Mucosa of rectum (tissue), 2 donors: ENCODE results near the gene QPCT.
A peak's percentile ranks its signal among the peaks of the same experiment; 100 is the strongest.
"Not testable (repeated sequence)": the region's sequence is repeated elsewhere in the genome, so short reads cannot be mapped to it uniquely, and the experiment has no call there.

Source experiments
- H3K27ac ChIP-seq, 2 donors: one replicate each; pipeline ENCODE4 v1.7.0; 2013; ENCODE audit warnings: inconsistent platforms in 2 of 2, low read depth in 2 of 2, low read length in 2 of 2
- H3K27me3 ChIP-seq, 2 donors: one replicate each; pipeline ENCODE4 v1.7.0; 2013; ENCODE audit warnings: low read length in 2 of 2; ENCODE audit not compliant: control insufficient read depth in 2 of 2, insufficient read depth in 2 of 2
- H3K36me3 ChIP-seq, 2 donors: one replicate each; pipeline ENCODE4 v1.7.0; 2013; ENCODE audit warnings: low read length in 2 of 2; ENCODE audit not compliant: control insufficient read depth in 2 of 2, insufficient read depth in 2 of 2
- H3K4me1 ChIP-seq, 2 donors: one replicate each; pipeline ENCODE4 v1.7.0; 2013; ENCODE audit warnings: low read length in 2 of 2, mild to moderate bottlenecking in 1 of 2; ENCODE audit not compliant: control insufficient read depth in 2 of 2, insufficient read depth in 2 of 2
- H3K4me3 ChIP-seq, 2 donors: one replicate each; pipeline ENCODE4 v1.7.0; 2013; ENCODE audit warnings: low read length in 2 of 2
- H3K9ac ChIP-seq, 2 donors: one replicate each; pipeline ENCODE4 v1.7.0; 2013; ENCODE audit warnings: low read length in 2 of 2, low read depth in 1 of 2, mild to moderate bottlenecking in 1 of 2
- H3K9me3 ChIP-seq, 2 donors: one replicate each; pipeline ENCODE4 v1.7.0; 2013; ENCODE audit warnings: low read length in 2 of 2; ENCODE audit not compliant: control insufficient read depth in 2 of 2
- donor health status: healthy.
- donor health status: Normal muscosa, but diverticular disease.

Gene QPCT

DNA sequence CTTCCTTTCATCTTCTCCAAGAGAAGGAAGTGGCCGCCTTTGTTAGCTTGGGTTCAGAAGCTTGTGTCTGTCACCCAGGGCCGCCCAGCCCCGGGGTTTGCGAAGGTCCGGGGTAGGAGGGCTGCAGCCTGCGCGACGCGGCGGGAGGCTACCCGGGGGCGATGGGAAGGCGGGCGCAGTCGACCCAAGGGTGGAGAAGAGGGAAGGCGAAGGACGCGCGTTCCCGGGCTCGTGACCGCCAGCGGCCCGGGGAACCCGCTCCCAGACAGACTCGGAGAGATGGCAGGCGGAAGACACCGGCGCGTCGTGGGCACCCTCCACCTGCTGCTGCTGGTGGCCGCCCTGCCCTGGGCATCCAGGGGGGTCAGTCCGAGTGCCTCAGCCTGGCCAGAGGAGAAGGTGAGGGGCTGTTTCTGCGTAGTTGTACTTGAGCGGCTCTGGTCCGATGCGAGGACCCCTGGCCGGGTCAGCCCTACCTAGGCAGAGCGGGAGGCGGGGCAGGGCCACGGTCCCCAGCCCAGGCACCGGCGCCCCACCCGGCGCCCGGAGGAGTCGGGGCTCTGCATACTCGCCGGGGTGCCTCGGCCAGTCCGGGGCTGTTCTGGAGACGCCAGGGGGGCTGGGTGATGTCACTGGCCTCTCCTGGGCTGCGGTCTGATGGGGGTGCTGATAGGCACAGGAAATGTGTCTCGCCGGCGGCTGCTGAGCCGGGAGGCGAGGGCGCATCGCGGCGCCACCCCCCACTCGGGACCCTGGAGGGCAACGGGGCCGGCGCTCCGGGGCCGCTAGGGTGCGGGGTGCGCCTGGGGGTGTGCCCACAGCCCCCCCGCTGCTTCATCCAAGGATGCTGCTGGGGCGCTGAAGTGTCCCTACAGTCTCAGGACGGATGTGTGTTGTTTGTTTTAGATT lies at the start of gene QPCT:
QPCT (plus strand) TSS at position 178 of the 909 bp plus-strand sequence; CDS start at position 280, 102 bp downstream.
- peaks cover 3 to 6% of the 10 kb centered on the region in 2 donors for H3K4me1 ChIP-seq
- H3K27ac ChIP-seq: peak within 1 kb of the TSS; percentile 16 to 53
- peak within 1 kb of the TSS; percentile 56 to 69 for H3K9ac ChIP-seq
- peak within 1 kb of the TSS; percentile 72 to 81 for H3K4me3 ChIP-seq
- H3K36me3 ChIP-seq: no peaks in the 10 kb centered on the region
- H3K9me3 ChIP-seq: no peaks in the 10 kb centered on the region
- H3K27me3 ChIP-seq: no peaks in the 10 kb centered on the region

DNA sequence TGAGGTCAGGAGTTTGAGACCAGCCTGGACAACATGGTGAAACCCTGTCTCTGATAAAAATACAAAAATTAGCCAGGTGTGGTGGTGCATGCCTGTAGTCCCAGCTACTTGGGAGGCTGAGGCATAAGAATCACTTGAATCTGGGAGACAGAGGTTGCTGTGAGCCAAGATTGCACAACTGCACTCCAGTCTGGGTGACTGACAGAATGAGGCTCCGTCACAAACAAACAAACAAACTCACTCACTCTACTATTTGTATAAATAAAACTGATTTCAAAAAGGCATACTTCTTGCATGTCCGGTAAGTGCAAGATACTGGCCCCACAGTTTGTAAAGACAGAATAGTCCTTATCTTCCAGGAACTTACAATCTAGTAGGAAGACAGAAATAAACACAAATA lies 49.6 kb upstream of the QPCT start:
- not testable (repeated sequence) for H3K27me3 ChIP-seq, H3K27ac ChIP-seq, H3K36me3 ChIP-seq, H3K4me1 ChIP-seq, H3K4me3 ChIP-seq, H3K9me3 ChIP-seq, H3K9ac ChIP-seq

GRCh38 chr2:37295469-37296073 lies 48.9 kb upstream of the QPCT start:
- H3K9ac ChIP-seq: no peak overlapping the region
- H3K4me1 ChIP-seq: no peaks in the 10 kb centered on the region
- H3K36me3 ChIP-seq: peaks cover 3 to 7% of the 10 kb centered on the region in 2 donors
- no peaks in the 10 kb centered on the region for H3K27me3 ChIP-seq
- no peak overlapping the region for H3K27ac ChIP-seq
- no peak overlapping the region for H3K4me3 ChIP-seq
- no peaks in the 10 kb centered on the region for H3K9me3 ChIP-seq

DNA sequence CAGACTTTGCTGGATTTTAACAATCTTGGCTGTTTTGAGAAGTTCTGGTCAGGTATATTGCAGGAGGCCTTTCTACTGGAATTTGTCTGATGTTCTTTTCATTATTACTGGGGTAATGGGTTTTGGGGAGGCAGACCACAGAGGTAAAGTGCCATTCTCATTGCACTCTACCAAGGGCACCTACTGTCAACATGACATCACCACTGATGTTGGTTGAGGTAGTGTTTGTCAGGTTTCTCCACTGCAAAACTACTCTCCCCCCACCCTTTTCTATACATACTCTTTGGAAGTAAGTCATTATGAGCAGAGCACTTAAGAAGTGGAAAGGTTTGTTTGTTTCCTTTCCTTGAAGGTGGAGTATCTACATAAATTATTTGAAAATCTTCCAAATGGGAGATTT lies 46.8 kb upstream of the QPCT start:
- no peaks in the 10 kb centered on the region for H3K4me1 ChIP-seq
- no peak overlapping the region for H3K27ac ChIP-seq
- H3K36me3 ChIP-seq: no peaks in the 10 kb centered on the region
- no peaks in the 10 kb centered on the region for H3K27me3 ChIP-seq
- no peak overlapping the region for H3K9ac ChIP-seq
- no peaks in the 10 kb centered on the region for H3K9me3 ChIP-seq
- no peak overlapping the region for H3K4me3 ChIP-seq

DNA sequence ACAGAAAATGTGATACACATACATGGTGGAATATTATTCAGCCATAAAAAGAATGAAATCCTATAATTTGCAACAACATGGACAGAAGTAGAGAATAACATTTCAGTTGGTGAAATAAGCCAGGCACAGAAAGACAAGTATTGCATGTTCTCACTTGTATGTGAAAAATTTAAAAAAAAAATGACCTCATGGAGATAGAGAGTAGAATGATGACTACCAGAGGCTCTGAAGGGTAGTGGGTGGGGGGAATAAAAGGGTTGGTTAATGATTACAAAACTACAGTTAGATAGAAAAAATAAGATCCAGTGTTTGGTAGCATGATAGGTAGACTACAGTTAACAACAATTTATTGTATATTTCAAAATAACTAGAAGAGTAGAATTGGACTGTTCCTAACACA lies 44.3 kb upstream of the QPCT start:
- no peaks in the 10 kb centered on the region for H3K27me3 ChIP-seq
- no peak overlapping the region for H3K9ac ChIP-seq
- H3K36me3 ChIP-seq: no peaks in the 10 kb centered on the region
- H3K4me1 ChIP-seq: peaks cover 3 to 4% of the 10 kb centered on the region in 2 donors
- H3K27ac ChIP-seq: no peak overlapping the region
- H3K9me3 ChIP-seq: no peaks in the 10 kb centered on the region
- no peak overlapping the region for H3K4me3 ChIP-seq

DNA sequence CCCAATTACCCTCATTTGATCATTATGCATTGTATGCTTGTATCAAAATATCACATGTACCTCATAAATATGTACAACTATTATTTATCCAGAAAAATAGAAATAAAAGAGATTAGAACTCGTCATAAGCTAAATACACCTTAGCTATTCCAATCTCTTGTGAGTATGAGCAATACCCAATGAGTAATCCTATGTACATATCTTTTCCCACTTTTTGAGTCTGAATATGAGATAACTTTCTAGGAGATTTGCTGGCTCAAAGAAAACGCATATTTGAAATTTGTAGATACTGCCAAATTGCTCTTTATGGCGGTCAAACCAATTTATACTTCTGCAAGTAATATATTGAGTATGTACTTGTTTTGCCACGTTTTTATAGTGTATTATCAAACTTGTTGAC lies 43.9 kb upstream of the QPCT start:
- Histone ChIP-seq H3K9me3 (no peaks in the 10 kb centered on the region), H3K4me3 (no peak overlapping the region), H3K36me3 (no peaks in the 10 kb centered on the region), H3K27me3 (no peaks in the 10 kb centered on the region), H3K9ac (no peak overlapping the region), H3K4me1 (peaks cover 6% of the 10 kb centered on the region in 2 donors), H3K27ac (no peak overlapping the region)

DNA sequence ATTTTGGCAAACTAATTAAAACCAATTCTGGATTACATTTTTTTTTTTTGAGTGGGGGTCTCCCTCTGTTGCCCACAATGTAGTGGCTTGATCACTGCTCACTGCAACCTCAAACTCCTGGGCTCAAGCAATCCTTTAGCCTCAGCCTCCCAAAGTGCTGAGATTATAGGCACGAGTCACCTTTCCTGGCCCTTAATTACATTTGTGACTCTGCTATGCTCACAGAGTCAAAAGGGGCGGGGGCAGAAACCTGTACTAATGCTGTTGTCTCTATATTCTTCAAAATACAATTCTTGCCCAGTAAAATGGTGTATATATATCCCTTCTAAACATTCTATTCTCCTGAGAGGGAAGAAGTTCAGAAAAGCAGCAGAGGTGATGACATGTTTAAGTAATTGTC lies 43.0 kb upstream of the QPCT start:
- H3K9me3 ChIP-seq: no peaks in the 10 kb centered on the region
- no peak overlapping the region for H3K4me3 ChIP-seq
- H3K27ac ChIP-seq: no peak overlapping the region
- no peak overlapping the region for H3K9ac ChIP-seq
- H3K4me1 ChIP-seq: peaks cover 8 to 10% of the 10 kb centered on the region in 2 donors
- H3K36me3 ChIP-seq: no peaks in the 10 kb centered on the region
- no peaks in the 10 kb centered on the region for H3K27me3 ChIP-seq

DNA sequence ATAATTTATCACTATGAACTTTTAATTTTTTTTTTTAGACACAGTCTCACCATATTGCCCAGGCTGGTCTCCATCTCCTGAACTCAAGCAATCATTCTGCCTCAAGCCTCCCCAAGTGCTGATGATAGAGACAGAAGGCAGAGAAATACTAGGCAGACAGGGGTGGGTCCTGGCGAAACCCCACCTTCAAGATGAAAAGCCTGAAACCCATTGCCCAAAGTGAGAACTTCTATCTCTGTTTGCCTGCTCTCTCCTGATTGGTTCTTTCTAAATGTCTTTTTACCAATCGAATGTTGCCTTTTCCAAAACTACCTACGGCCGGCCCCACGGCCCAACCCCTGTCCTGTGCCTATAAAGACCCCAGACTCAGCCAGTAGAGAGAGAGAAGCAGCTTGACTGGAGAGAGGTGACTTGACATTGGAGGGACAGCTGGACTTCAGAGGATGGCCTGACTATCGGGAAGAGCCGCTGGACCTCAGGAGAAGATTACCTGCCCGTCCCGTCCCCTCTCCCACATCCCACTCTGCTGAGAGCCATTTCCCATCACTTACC lies 41.7 kb upstream of the QPCT start:
- Histone ChIP-seq H3K4me3 (no peak overlapping the region), H3K9me3 (no peaks in the 10 kb centered on the region), H3K9ac (no peak overlapping the region), H3K27me3 (no peaks in the 10 kb centered on the region), H3K4me1 (peaks cover 8 to 15% of the 10 kb centered on the region in 2 donors), H3K36me3 (no peaks in the 10 kb centered on the region), H3K27ac (no peak overlapping the region)

- H3K9ac ChIP-seq: no peak overlapping the region
- H3K4me1 ChIP-seq: peaks cover 8 to 15% of the 10 kb centered on the region in 2 donors
- no peaks in the 10 kb centered on the region for H3K36me3 ChIP-seq
- H3K27me3 ChIP-seq: no peaks in the 10 kb centered on the region
- H3K9me3 ChIP-seq: no peaks in the 10 kb centered on the region
- H3K4me3 ChIP-seq: no peak overlapping the region
- peak overlapping the region; percentile 28 to 33 for H3K27ac ChIP-seq
Observed at GRCh38 chr2:37306024-37306423, 38.4 kb upstream of the QPCT start.

- Histone ChIP-seq H3K36me3 (no peaks in the 10 kb centered on the region), H3K4me1 (peaks cover 8 to 17% of the 10 kb centered on the region in 2 donors), H3K9ac (no peak overlapping the region)
Observed at GRCh38 chr2:37307500-37307899, 36.9 kb upstream of the QPCT start.

More at GRCh38 chr2:37307500-37307899, 36.9 kb upstream of the QPCT start:
- H3K27ac ChIP-seq: no peak overlapping the region
- H3K4me3 ChIP-seq: no peak overlapping the region
- no peaks in the 10 kb centered on the region for H3K27me3 ChIP-seq
- H3K9me3 ChIP-seq: no peaks in the 10 kb centered on the region
